Upper lobe of left lung (tissue), 6 donors: Measurements from ENCODE around the gene CFHR1. TPM values are rescaled to one million over a fixed set of nuclear protein-coding genes. Genes with fewer than 3 reads are reported as not detected.
"Not testable (repeated sequence)": the region's sequence is repeated elsewhere in the genome, so short reads cannot be mapped to it uniquely, and the experiment has no call there.

Experiments used
- ATAC-seq, 2 donors: fragments of 200-7000 bp; cut with Tn5 transposase; one replicate each; pipeline ENCODE4 v1.9.1; 2022; ENCODE audit warnings: mild to moderate bottlenecking in 2 of 2, moderate library complexity in 2 of 2; ENCODE audit not compliant: low FRiP score in 2 of 2
- DNase-seq, 2 donors: peaks; one replicate each; pipeline ENCODE4 v3.0.0-alpha.2; 2019 to 2020
- H3K27ac ChIP-seq, 4 donors: fragments of 200-600 bp; sonication (generic); one replicate each; pipeline ENCODE4 v1.5.1; 2016 to 2019
- H3K27me3 ChIP-seq, 4 donors: fragments of 200-600 bp; sonication (generic); one replicate each; pipeline ENCODE4 v1.5.1; 2017 to 2019
- H3K36me3 ChIP-seq, 4 donors: fragments of 200-600 bp; sonication (generic); one replicate each; pipeline ENCODE4 v1.5.1; 2016 to 2019
- H3K4me1 ChIP-seq, 4 donors: fragments of 200-600 bp; sonication (generic); one replicate each; pipeline ENCODE4 v1.5.1; 2018 to 2019
- H3K4me3 ChIP-seq, 4 donors: fragments of 200-600 bp; sonication (generic); one replicate each; pipeline ENCODE4 v1.5.1; 2017 to 2019; ENCODE audit warnings: mild to moderate bottlenecking in 2 of 4, moderate library complexity in 1 of 4
- H3K9me3 ChIP-seq, 4 donors: fragments of 200-600 bp; sonication (generic); one replicate each; pipeline ENCODE4 v1.5.1; 2018 to 2019
- CTCF ChIP-seq, 6 experiments: fragments of 450-650 bp in 4 of 6; fragments of 200-600 bp in 2 of 6; sonication (generic) in 2 of 6; IDR thresholded peaks; one replicate each; pipeline ENCODE4 v1.5.1; 2016 to 2019; ENCODE audit warnings: antibody characterized with exemption in 6 of 6
- EP300 ChIP-seq, 4 donors: sonication (generic); formaldehyde crosslinking; IDR thresholded peaks; one replicate each; pipeline ENCODE4 v1.5.1; 2017; ENCODE audit warnings: antibody characterized with exemption in 4 of 4, control low read depth in 2 of 4
- POLR2A ChIP-seq, 4 donors: fragments of 450-650 bp; IDR thresholded peaks; one replicate each; pipeline ENCODE4 v1.5.1; 2016 to 2017; ENCODE audit warnings: antibody characterized with exemption in 4 of 4, mild to moderate bottlenecking in 2 of 4
- POLR2AphosphoS5 ChIP-seq, 2 donors: sonication (generic); formaldehyde crosslinking; IDR thresholded peaks; one replicate each; pipeline ENCODE4 v1.5.1; 2017; ENCODE audit warnings: antibody characterized with exemption in 2 of 2
- WGBS, 2 donors: methylation state at CpG; one replicate each; pipeline ENCODE4 v1.1.5; 2017 to 2018; 5-methylcytosine and 5-hydroxymethylcytosine counted together
- total RNA-seq, 6 donors: library from RNA; depleted of rRNA in 4 of 6; stranded (reverse); fragments of >200 nt in 4 of 6; gene quantifications; one replicate each; pipeline versions ENCODE4 v1.1.0 to v1.2.1, GENCODE V29; 2016 to 2021
- donor health status: DM: no; HTN: no; CAD: no; lungs with moderate emphysema.
- donor health status: DM: no; HTN: yes; CAD: no; lungs with severe emphysema.

The CFHR1 gene
- 1 to 10 TPM in 1 of 6 donors, under 1 TPM in 1, not detected in 4; 0.81 to 1.0 TPM for total RNA-seq

- H3K27me3 ChIP-seq, H3K27ac ChIP-seq, H3K4me3 ChIP-seq, ATAC-seq, H3K9me3 ChIP-seq, H3K4me1 ChIP-seq, DNase-seq, H3K36me3 ChIP-seq: not testable (repeated sequence)
- no CpG with 5 or more reads among the region's 1 CpG for WGBS, 2 donors
Measured at GRCh38 chr1:196819531-196819930, at the start of gene CFHR1. CFHR1 (plus strand) TSS chr1:196819731; CDS start chr1:196819845, 114 bp downstream.

- H3K36me3 ChIP-seq, ATAC-seq, DNase-seq, H3K27ac ChIP-seq, H3K4me1 ChIP-seq, H3K4me3 ChIP-seq, H3K27me3 ChIP-seq, H3K9me3 ChIP-seq: not testable (repeated sequence)
- WGBS, 2 donors: 93 to 94% methylated on average over 4 of the region's 4 CpGs
Measured at GRCh38 chr1:196769823-196770222, 49.7 kb upstream of the CFHR1 start.

GRCh38 chr1:196773713-196774112, 45.8 kb upstream of the CFHR1 start:
- no peak overlapping the region for H3K4me3 ChIP-seq
- H3K27ac ChIP-seq: no peak overlapping the region
- no peaks in the 10 kb centered on the region for H3K9me3 ChIP-seq
- DNase-seq (no peak), ATAC-seq (no peak)
- H3K36me3 ChIP-seq: no peaks in the 10 kb centered on the region
- 88 to 95% methylated on average over 1 of the region's 1 CpG for WGBS, 2 donors
- TF ChIP-seq EP300 (IDR thresholded peaks at IDR 0.05) (no peak), POLR2AphosphoS5 (IDR thresholded peaks at IDR 0.05) (no peak), CTCF (IDR thresholded peaks at IDR 0.05) (no peak), POLR2A (IDR thresholded peaks at IDR 0.05) (no peak)
- H3K4me1 ChIP-seq: no peaks in the 10 kb centered on the region
- no peaks in the 10 kb centered on the region for H3K27me3 ChIP-seq

- ATAC-seq: no peak
Measured at GRCh38 chr1:196774175-196774574, 45.4 kb upstream of the CFHR1 start.

GRCh38 chr1:196774603-196775002, 44.9 kb upstream of the CFHR1 start, which contains the start of gene CFHR3:
CFHR3 (plus strand) TSS chr1:196774840; CDS start chr1:196774887, 47 bp downstream.
- DNase-seq (no peak), ATAC-seq (no peak)
- no peak within 1 kb of the TSS for H3K4me3 ChIP-seq
- H3K9me3 ChIP-seq: no peaks in the 10 kb centered on the region
- no peaks in the 10 kb centered on the region for H3K4me1 ChIP-seq
- H3K27me3 ChIP-seq: no peaks in the 10 kb centered on the region
- TF ChIP-seq POLR2AphosphoS5 (IDR thresholded peaks at IDR 0.05) (no peak), POLR2A (IDR thresholded peaks at IDR 0.05) (no peak), CTCF (IDR thresholded peaks at IDR 0.05) (no peak), EP300 (IDR thresholded peaks at IDR 0.05) (no peak)
- no peaks in the 10 kb centered on the region for H3K36me3 ChIP-seq
- H3K27ac ChIP-seq: no peak within 1 kb of the TSS

More at GRCh38 chr1:196774175-196774574, 45.4 kb upstream of the CFHR1 start:
- Histone ChIP-seq H3K27ac (no peak overlapping the region), H3K4me3 (no peak overlapping the region), H3K27me3 (no peaks in the 10 kb centered on the region), H3K36me3 (no peaks in the 10 kb centered on the region), H3K4me1 (no peaks in the 10 kb centered on the region), H3K9me3 (no peaks in the 10 kb centered on the region)
- TF ChIP-seq POLR2A (IDR thresholded peaks at IDR 0.05) (no peak), CTCF (IDR thresholded peaks at IDR 0.05) (no peak), POLR2AphosphoS5 (IDR thresholded peaks at IDR 0.05) (no peak), EP300 (IDR thresholded peaks at IDR 0.05) (no peak)
- DNase-seq: no peak
- WGBS, 2 donors: 54 to 72% methylated on average over 2 of the region's 2 CpGs

- WGBS, 2 donors: 89 to 95% methylated on average over 12 to 13 of the region's 13 CpGs
- DNase-seq (peak in 1 of 2 donors; percentile 29), ATAC-seq (no peak)
- Histone ChIP-seq H3K4me1 (no peaks in the 10 kb centered on the region), H3K9me3 (no peaks in the 10 kb centered on the region), H3K36me3 (no peaks in the 10 kb centered on the region), H3K27me3 (no peaks in the 10 kb centered on the region), H3K4me3 (no peak overlapping the region), H3K27ac (no peak overlapping the region)
- TF ChIP-seq EP300 (IDR thresholded peaks at IDR 0.05) (no peak), CTCF (IDR thresholded peaks at IDR 0.05) (no peak), POLR2A (IDR thresholded peaks at IDR 0.05) (no peak), POLR2AphosphoS5 (IDR thresholded peaks at IDR 0.05) (no peak)
Measured at GRCh38 chr1:196777603-196778002, 41.9 kb upstream of the CFHR1 start.
